ENCODE data around the gene GPC6.

GPC6 gene

DNA sequence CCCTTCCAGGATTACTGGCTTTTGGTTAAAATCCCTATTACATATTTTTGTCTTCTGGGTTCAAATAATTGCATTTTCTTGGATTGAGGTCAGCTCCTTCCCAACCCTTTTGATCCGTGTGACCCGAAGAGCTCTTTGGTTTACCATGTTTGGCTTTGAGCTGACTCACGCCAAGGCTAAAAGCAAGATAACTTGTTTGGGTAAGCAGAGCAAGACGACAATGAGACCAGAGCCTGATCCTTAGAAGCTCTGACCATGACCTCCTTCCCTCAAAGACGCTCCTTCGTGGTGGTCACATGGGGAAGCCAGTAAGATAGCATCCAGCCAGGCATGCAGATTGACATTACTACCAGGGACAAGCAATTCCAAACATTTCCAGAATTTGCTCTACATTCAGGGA is 1099.0 kb downstream of the GPC6 start:
- TF ChIP-seq, protein P1, sequence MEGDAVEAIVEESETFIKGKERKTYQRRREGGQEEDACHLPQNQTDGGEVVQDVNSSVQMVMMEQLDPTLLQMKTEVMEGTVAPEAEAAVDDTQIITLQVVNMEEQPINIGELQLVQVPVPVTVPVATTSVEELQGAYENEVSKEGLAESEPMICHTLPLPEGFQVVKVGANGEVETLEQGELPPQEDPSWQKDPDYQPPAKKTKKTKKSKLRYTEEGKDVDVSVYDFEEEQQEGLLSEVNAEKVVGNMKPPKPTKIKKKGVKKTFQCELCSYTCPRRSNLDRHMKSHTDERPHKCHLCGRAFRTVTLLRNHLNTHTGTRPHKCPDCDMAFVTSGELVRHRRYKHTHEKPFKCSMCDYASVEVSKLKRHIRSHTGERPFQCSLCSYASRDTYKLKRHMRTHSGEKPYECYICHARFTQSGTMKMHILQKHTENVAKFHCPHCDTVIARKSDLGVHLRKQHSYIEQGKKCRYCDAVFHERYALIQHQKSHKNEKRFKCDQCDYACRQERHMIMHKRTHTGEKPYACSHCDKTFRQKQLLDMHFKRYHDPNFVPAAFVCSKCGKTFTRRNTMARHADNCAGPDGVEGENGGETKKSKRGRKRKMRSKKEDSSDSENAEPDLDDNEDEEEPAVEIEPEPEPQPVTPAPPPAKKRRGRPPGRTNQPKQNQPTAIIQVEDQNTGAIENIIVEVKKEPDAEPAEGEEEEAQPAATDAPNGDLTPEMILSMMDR (IDR thresholded peaks at IDR 0.05; ENCODE audit: extremely low read depth, insufficient read depth, missing control alignments): no peak
- DNase-seq (ENCODE audit: low spot score): no peak
- in situ Hi-C loops (cut with MboI; ENCODE audit: low pct_unique_long_range_greater_than_20kb, low sequenced_read_pairs, unreplicated experiment): no loop called here

DNA sequence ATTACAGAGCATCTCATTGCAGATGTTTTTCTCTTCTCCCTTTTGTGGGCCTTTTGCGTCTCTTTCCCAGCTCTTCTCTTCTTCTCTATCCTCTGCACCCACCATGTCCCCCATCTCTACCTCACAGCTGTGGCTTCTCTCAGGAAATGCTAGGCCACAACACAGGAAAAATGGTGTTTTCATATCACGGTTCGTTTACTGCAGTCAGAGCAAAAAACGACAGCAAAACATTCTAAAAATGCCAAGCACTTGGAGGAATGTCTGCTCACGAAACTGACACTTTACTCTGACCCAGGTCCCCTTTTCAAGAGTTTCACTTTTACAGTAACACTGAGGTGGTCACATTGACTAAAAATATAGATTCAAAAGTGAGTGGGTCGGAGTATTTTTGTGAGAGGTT is 1100.7 kb downstream of the GPC6 start:
- in situ Hi-C loops (cut with MboI; ENCODE audit: low pct_unique_long_range_greater_than_20kb, low sequenced_read_pairs, unreplicated experiment): no loop called here
- peak; percentile 38 for DNase-seq (ENCODE audit: low spot score)
- TF ChIP-seq, protein P1 (IDR thresholded peaks at IDR 0.05; ENCODE audit: extremely low read depth, insufficient read depth, missing control alignments): no peak

DNA sequence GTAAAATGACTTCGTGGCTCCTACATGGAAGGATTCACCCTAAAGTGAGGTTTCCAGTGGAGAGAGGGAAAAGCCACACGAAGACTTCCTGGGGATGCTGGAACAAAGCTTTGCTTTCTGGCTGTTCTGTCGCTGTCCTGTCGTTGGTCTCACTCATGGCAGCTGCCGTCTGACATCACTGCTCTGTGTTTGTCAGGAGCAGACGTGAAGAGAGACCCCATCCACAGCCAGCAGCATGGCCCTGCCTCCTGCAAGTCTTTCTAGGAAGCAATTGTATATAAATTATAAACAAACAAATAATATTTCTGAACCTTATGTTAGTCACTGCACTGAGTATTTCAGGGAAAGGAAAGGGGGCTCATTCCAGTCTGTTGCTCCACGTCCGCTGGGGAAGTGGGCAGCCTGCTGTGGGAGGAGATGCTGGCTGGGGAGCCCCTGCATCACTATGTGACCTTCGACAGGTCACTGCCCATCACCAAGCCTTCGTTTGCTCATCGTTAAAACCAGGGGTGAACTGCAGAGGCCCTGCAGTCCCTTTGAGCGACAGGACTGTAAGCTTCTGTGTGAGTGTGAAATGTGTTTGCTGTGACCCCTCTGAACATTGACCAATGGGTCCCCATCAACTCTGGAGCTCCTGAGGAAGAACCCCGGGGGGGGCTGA is 1101.9 kb downstream of the GPC6 start:
- TF ChIP-seq, protein P1 (IDR thresholded peaks at IDR 0.05; ENCODE audit: extremely low read depth, insufficient read depth, missing control alignments): no peak
- DNase-seq (ENCODE audit: low spot score): no peak
- in situ Hi-C loops (cut with MboI; ENCODE audit: low pct_unique_long_range_greater_than_20kb, low sequenced_read_pairs, unreplicated experiment): no loop called here

DNA sequence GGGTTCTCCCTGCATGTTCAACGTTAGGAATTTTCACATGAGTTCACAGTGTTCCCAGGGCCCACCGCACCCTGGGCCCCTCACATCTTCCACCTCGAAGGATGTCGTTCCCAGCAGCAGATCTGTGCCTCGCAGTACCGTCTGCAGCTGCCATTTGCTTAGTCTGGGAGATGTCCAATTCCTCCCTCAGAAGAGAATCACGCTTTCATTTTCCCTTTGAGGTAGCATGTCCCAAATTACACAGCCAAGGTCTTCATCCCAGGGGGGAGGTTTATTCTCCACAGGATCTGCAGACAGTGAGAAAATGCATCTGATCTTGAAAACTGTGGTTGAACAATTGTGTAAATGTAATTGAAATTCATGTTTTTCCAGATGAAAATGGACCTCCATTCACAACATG is 1102.7 kb downstream of the GPC6 start:
- TF ChIP-seq, protein P1 (IDR thresholded peaks at IDR 0.05; ENCODE audit: extremely low read depth, insufficient read depth, missing control alignments): no peak
- no peak for DNase-seq (ENCODE audit: low spot score)
- in situ Hi-C loops (cut with MboI; ENCODE audit: low pct_unique_long_range_greater_than_20kb, low sequenced_read_pairs, unreplicated experiment): no loop called here

DNA sequence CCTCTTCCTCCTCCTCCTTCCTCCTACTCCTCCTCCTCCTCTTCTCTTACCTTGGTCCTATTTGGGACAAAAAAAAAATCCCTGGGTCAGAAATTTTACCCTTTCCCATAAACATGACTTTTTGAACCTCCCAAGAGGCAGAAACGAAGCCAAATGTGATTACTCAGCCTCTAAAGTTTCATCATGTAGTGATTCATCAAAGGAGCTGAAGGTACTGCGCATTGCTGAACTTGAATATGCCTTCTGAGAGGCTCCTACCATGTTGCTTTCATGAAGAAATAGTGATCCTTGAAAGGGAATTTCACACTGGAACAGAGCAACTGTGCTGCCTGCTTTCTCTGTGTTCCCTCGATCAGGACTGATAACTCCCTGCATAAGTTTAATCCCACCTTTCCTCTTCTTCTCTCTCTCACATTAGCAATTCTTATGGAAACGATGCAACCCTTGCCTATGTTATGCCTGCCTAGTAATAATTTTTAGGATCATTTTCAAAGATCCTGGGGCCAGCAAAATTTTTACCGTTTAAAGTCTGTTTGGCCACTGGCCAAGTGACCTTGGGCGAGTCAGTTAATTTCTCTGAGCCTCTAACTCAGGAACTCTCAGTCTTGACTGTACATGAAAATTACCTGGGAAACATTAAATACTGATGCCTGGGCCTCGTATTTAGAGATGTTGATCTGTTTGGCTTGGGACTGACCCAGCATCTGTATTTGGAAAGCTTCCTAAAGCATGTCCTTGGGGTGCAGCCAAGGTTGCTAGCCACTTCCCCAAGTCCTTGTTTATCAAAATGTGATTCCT is 1103.3 kb downstream of the GPC6 start:
- in situ Hi-C loops (cut with MboI; ENCODE audit: low pct_unique_long_range_greater_than_20kb, low sequenced_read_pairs, unreplicated experiment): no loop called here
- DNase-seq (ENCODE audit: low spot score): no peak
- TF ChIP-seq, protein P1 (IDR thresholded peaks at IDR 0.05; ENCODE audit: extremely low read depth, insufficient read depth, missing control alignments): no peak

DNA sequence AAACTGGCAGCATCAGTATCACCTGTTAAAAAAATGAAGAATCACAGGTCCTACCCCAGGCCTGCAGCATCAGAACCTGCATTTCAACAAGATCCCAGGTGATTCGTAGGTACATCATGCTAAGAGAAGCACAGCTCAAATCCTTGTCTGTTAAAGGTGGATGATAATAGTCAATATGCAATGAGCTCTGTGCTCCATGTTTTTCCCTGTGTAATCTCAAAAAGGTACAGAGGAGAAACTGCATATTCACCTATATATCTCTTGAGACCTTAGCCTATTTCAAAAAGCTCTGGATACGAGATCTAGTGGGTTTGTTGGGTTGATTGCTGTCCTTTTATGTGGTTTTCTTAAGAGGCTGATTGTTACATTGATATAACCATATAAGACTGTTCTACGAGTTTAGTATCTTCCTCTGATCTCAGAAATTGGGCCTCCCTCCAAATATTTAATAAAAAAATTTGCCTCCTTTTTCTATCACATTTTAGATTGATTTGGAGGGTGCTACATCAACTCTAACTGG is 1104.0 kb downstream of the GPC6 start:
- in situ Hi-C loops (cut with MboI; ENCODE audit: low pct_unique_long_range_greater_than_20kb, low sequenced_read_pairs, unreplicated experiment): no loop called here

More for the DNA sequence above, 1104.0 kb downstream of the GPC6 start:
- TF ChIP-seq, protein P1 (IDR thresholded peaks at IDR 0.05; ENCODE audit: extremely low read depth, insufficient read depth, missing control alignments): no peak
- no peak for DNase-seq (ENCODE audit: low spot score)
